ENCODE measurements around the gene SYT7. TPM values are rescaled to one million over a fixed set of nuclear protein-coding genes. Genes with fewer than 3 reads are reported as not detected.

SYT7 gene
- total RNA-seq, 1 donor from 2014 or later = not detected

GRCh38 chr11:61507012-61507768, 73.7 kb downstream of the SYT7 start:
- Mint-ChIP-seq H3K27ac (no peak overlapping the region), H3K4me3 (peak overlapping the region; percentile 68), H3K9me3 (no peaks in the 10 kb centered on the region), H3K4me1 (peaks cover 10% of the 10 kb centered on the region), H3K36me3 (ENCODE audit: low read depth) (no peaks in the 10 kb centered on the region), H3K27me3 (peaks cover 37% of the 10 kb centered on the region)
- ATAC-seq (ENCODE audit: low read depth) (no peak), DNase-seq (no peak)
- intact Hi-C loops (cut with micrococcal nuclease) = no loop called here
- POLR2A ChIA-PET = no interaction called here
- CTCF ChIA-PET = interaction anchor here (1.0 kb wide), 1 partner anchor 9 kb away, joined by 6 read pairs; no protein-coding TSS in a partner anchor
- TF ChIP-seq CTCF (IDR thresholded peaks at IDR 0.05) = no peak

GRCh38 chr11:61505640-61506155, 75.2 kb downstream of the SYT7 start:
- no peak overlapping the region for H3K27ac Mint-ChIP-seq
- DNase-seq = no peak
- intact Hi-C loops (cut with micrococcal nuclease) = no loop called here
- H3K27me3 Mint-ChIP-seq = peaks cover 27% of the 10 kb centered on the region
- no peak for ATAC-seq (ENCODE audit: low read depth)
- H3K4me3 Mint-ChIP-seq = no peak overlapping the region
- H3K9me3 Mint-ChIP-seq = no peaks in the 10 kb centered on the region
- CTCF ChIA-PET = no interaction called here
- TF ChIP-seq CTCF (IDR thresholded peaks at IDR 0.05) = no peak
- H3K4me1 Mint-ChIP-seq = peaks cover 10% of the 10 kb centered on the region
- no peaks in the 10 kb centered on the region for H3K36me3 Mint-ChIP-seq (ENCODE audit: low read depth)
- POLR2A ChIA-PET = no interaction called here

- no peak for TF ChIP-seq CTCF (IDR thresholded peaks at IDR 0.05)
- intact Hi-C loops (cut with micrococcal nuclease) = no loop called here
- H3K27ac Mint-ChIP-seq = no peak overlapping the region
- peaks cover 10% of the 10 kb centered on the region for H3K4me1 Mint-ChIP-seq
- no peaks in the 10 kb centered on the region for H3K36me3 Mint-ChIP-seq (ENCODE audit: low read depth)
- ChIA-PET POLR2A (no interaction called here), CTCF (no interaction called here)
- ATAC-seq (ENCODE audit: low read depth) = no peak
- H3K4me3 Mint-ChIP-seq = no peak overlapping the region
- DNase-seq = no peak
- no peaks in the 10 kb centered on the region for H3K9me3 Mint-ChIP-seq
- peaks cover 25% of the 10 kb centered on the region for H3K27me3 Mint-ChIP-seq
These were observed 75.8 kb downstream of the SYT7 start for GRCh38 chr11:61505106-61505505.

GRCh38 chr11:61503135-61503770, 77.6 kb downstream of the SYT7 start:
- Mint-ChIP-seq H3K4me1 (peaks cover 6% of the 10 kb centered on the region), H3K36me3 (ENCODE audit: low read depth) (no peaks in the 10 kb centered on the region), H3K9me3 (no peaks in the 10 kb centered on the region), H3K4me3 (no peak overlapping the region), H3K27ac (peak overlapping the region; percentile 20), H3K27me3 (peaks cover 24% of the 10 kb centered on the region)
- no peak for DNase-seq
- ATAC-seq (ENCODE audit: low read depth) = no peak
- no peak for TF ChIP-seq CTCF (IDR thresholded peaks at IDR 0.05)
- POLR2A ChIA-PET = no interaction called here
- CTCF ChIA-PET = no interaction called here
- intact Hi-C loops (cut with micrococcal nuclease) = no loop called here

- Mint-ChIP-seq H3K27me3 (peaks cover 17% of the 10 kb centered on the region), H3K27ac (no peak overlapping the region), H3K4me1 (no peaks in the 10 kb centered on the region), H3K36me3 (ENCODE audit: low read depth) (no peaks in the 10 kb centered on the region), H3K9me3 (no peaks in the 10 kb centered on the region), H3K4me3 (no peak overlapping the region)
- DNase-seq (no peak), ATAC-seq (ENCODE audit: low read depth) (no peak)
- POLR2A ChIA-PET = no interaction called here
- intact Hi-C loops (cut with micrococcal nuclease) = no loop called here
- CTCF ChIA-PET = interaction anchor here (1.2 kb wide), 1 partner anchor 14 kb away, joined by 4 read pairs; no protein-coding TSS in a partner anchor
- no peak for TF ChIP-seq CTCF (IDR thresholded peaks at IDR 0.05)
These were observed 78.4 kb downstream of the SYT7 start for GRCh38 chr11:61502522-61502921.

Measured in activated B cell treated with CpG ODN at 0.5 μM for 24 hours (primary cell).